Activated naive CD4-positive, alpha-beta T cell treated with anti-CD3 and anti-CD28 coated beads for 36 hours (primary cell): ENCODE results near the gene NOTUM. TPM values are rescaled to one million over a fixed set of nuclear protein-coding genes. Genes with fewer than 3 reads are reported as not detected.
"Not testable (repeated sequence)": the region's sequence is repeated elsewhere in the genome, so short reads cannot be mapped to it uniquely, and the experiment has no call there.

Experiments used
- CTCF ChIA-PET: fragments of 350-600 bp; sonication (Branson Sonifier 250); formaldehyde crosslinking; loops from one replicate; lab custom pipeline; 2021; ENCODE audit warnings: antibody characterized with exemption; lab: Charles Lee
- DNase-seq: peaks from one replicate; pipeline ENCODE4 v3.0.0-alpha.2; 2020
- H3K27ac Mint-ChIP-seq: one replicate; pipeline ENCODE4 v1.8.0; 2021; ENCODE audit warnings: mild to moderate bottlenecking, mixed read lengths
- H3K27me3 Mint-ChIP-seq: one replicate; pipeline ENCODE4 v1.8.0; 2021; ENCODE audit warnings: low read depth, mixed read lengths
- H3K36me3 Mint-ChIP-seq: one replicate; pipeline ENCODE4 v1.8.0; 2021; ENCODE audit warnings: low read depth, mixed read lengths
- H3K4me1 Mint-ChIP-seq: one replicate; pipeline ENCODE4 v1.8.0; 2021; ENCODE audit warnings: low read depth, mixed read lengths
- H3K4me3 Mint-ChIP-seq: one replicate; pipeline ENCODE4 v1.8.0; 2021; ENCODE audit warnings: mild to moderate bottlenecking, moderate library complexity, mixed read lengths
- H3K9me3 Mint-ChIP-seq: one replicate; pipeline ENCODE4 v1.8.0; 2021; ENCODE audit warnings: mixed read lengths
- intact Hi-C: fragments of 100-400 bp; cut with micrococcal nuclease; formaldehyde crosslinking; loops from one replicate; pipeline ENCODE4 v1.15.1; 2023
- total RNA-seq, 2 experiments: library from RNA; stranded (reverse); gene quantifications; one replicate each; pipeline ENCODE4 v1.2.3, GENCODE V29; 2021

NOTUM gene
- total RNA-seq, 2 experiments from 2014 or later = 0.35 to 0.38 TPM

- Mint-ChIP-seq H3K4me3 (no peak overlapping the region), H3K36me3 (no peaks in the 10 kb centered on the region), H3K9me3 (no peaks in the 10 kb centered on the region), H3K27me3 (peaks cover 15% of the 10 kb centered on the region), H3K4me1 (peaks cover 4% of the 10 kb centered on the region), H3K27ac (no peak overlapping the region)
- CTCF ChIA-PET = no interaction called here
- intact Hi-C loops = loop anchor here (5.0 kb wide), 1 partner anchor 194 kb away; no protein-coding TSS in a partner anchor
- DNase-seq = no peak
Observed at GRCh38 chr17:81957691-81958432, 3.1 kb downstream of the NOTUM start.

GRCh38 chr17:81956607-81957589, 4.1 kb downstream of the NOTUM start:
- Mint-ChIP-seq H3K36me3 (no peaks in the 10 kb centered on the region), H3K4me3 (no peak overlapping the region), H3K4me1 (peaks cover 5% of the 10 kb centered on the region), H3K9me3 (no peaks in the 10 kb centered on the region), H3K27me3 (peaks cover 11% of the 10 kb centered on the region), H3K27ac (no peak overlapping the region)
- CTCF ChIA-PET = no interaction called here
- intact Hi-C loops = loop anchor here (5.0 kb wide), 1 partner anchor 195 kb away; no protein-coding TSS in a partner anchor
- DNase-seq = no peak

- intact Hi-C loops = loop anchor here (5.0 kb wide), 1 partner anchor 196 kb away; no protein-coding TSS in a partner anchor
- CTCF ChIA-PET = interaction anchor here (0.6 to 0.7 kb wide), 2 partner anchors 25 to 64 kb away, joined by 3 to 4 read pairs; no protein-coding TSS in a partner anchor
- no peak overlapping the region for H3K4me3 Mint-ChIP-seq
- peaks cover 8% of the 10 kb centered on the region for H3K4me1 Mint-ChIP-seq
- H3K27me3 Mint-ChIP-seq = peaks cover 11% of the 10 kb centered on the region
- no peak for DNase-seq
- no peaks in the 10 kb centered on the region for H3K9me3 Mint-ChIP-seq
- no peaks in the 10 kb centered on the region for H3K36me3 Mint-ChIP-seq
- no peak overlapping the region for H3K27ac Mint-ChIP-seq
Observed at GRCh38 chr17:81955756-81956544, 5.0 kb downstream of the NOTUM start.

- intact Hi-C loops = loop anchor here (5.0 kb wide), 1 partner anchor 197 kb away; no protein-coding TSS in a partner anchor
- H3K9me3 Mint-ChIP-seq = no peaks in the 10 kb centered on the region
- H3K27me3 Mint-ChIP-seq = peaks cover 11% of the 10 kb centered on the region
- no peaks in the 10 kb centered on the region for H3K36me3 Mint-ChIP-seq
- no peak overlapping the region for H3K4me3 Mint-ChIP-seq
- H3K4me1 Mint-ChIP-seq = peaks cover 8% of the 10 kb centered on the region
- CTCF ChIA-PET = interaction anchor here (0.7 to 2.2 kb wide), 5 partner anchors 17 to 82 kb away, joined by 3 to 7 read pairs (median 3); partner anchors contain the start of gene DCXR
- DNase-seq = no peak
- no peak overlapping the region for H3K27ac Mint-ChIP-seq
Observed at GRCh38 chr17:81955058-81955681, 5.8 kb downstream of the NOTUM start.

GRCh38 chr17:81954131-81955057, 6.6 kb downstream of the NOTUM start:
- CTCF ChIA-PET = interaction anchor here (0.5 to 2.2 kb wide), 7 partner anchors 10 to 242 kb away, joined by 3 to 7 read pairs (median 3); partner anchors contain the start of gene DCXR
- intact Hi-C loops = loop anchor here (5.0 kb wide), 1 partner anchor 198 kb away; no protein-coding TSS in a partner anchor
- Mint-ChIP-seq H3K27ac (no peak overlapping the region), H3K4me3 (no peak overlapping the region), H3K9me3 (no peaks in the 10 kb centered on the region), H3K27me3 (peaks cover 11% of the 10 kb centered on the region), H3K4me1 (peaks cover 8% of the 10 kb centered on the region), H3K36me3 (no peaks in the 10 kb centered on the region)
- DNase-seq = no peak

- DNase-seq, H3K9me3 Mint-ChIP-seq, intact Hi-C loops, H3K27ac Mint-ChIP-seq, H3K36me3 Mint-ChIP-seq, H3K4me1 Mint-ChIP-seq, H3K4me3 Mint-ChIP-seq, H3K27me3 Mint-ChIP-seq: not testable (repeated sequence)
- CTCF ChIA-PET = interaction anchor here (0.6 to 2.2 kb wide), 5 partner anchors 9 to 99 kb away, joined by 3 to 7 read pairs (median 4); no protein-coding TSS in a partner anchor
Observed at GRCh38 chr17:81953443-81953842, 7.5 kb downstream of the NOTUM start.

GRCh38 chr17:81952792-81953228, 8.2 kb downstream of the NOTUM start:
- CTCF ChIA-PET = interaction anchor here (1.0 to 2.2 kb wide), 2 partner anchors 15 to 67 kb away, joined by 3 to 7 read pairs; no protein-coding TSS in a partner anchor
- H3K4me3 Mint-ChIP-seq = no peak overlapping the region
- intact Hi-C loops = no loop called here
- no peaks in the 10 kb centered on the region for H3K9me3 Mint-ChIP-seq
- no peaks in the 10 kb centered on the region for H3K27me3 Mint-ChIP-seq
- H3K36me3 Mint-ChIP-seq = no peaks in the 10 kb centered on the region
- H3K27ac Mint-ChIP-seq = no peak overlapping the region
- H3K4me1 Mint-ChIP-seq = peaks cover 4% of the 10 kb centered on the region
- DNase-seq = no peak

- no peak for DNase-seq
- CTCF ChIA-PET = interaction anchor here (1.0 kb wide), 1 partner anchor 15 kb away, joined by 3 read pairs; no protein-coding TSS in a partner anchor
- Mint-ChIP-seq H3K4me3 (no peak overlapping the region), H3K4me1 (peaks cover 4% of the 10 kb centered on the region), H3K27ac (no peak overlapping the region), H3K27me3 (no peaks in the 10 kb centered on the region), H3K9me3 (no peaks in the 10 kb centered on the region), H3K36me3 (no peaks in the 10 kb centered on the region)
- intact Hi-C loops = no loop called here
Observed at GRCh38 chr17:81951785-81952684, 9.0 kb downstream of the NOTUM start.

GRCh38 chr17:81950501-81950900, 10.5 kb downstream of the NOTUM start:
- Mint-ChIP-seq H3K36me3 (no peaks in the 10 kb centered on the region), H3K4me1 (peaks cover 4% of the 10 kb centered on the region), H3K27me3 (no peaks in the 10 kb centered on the region), H3K9me3 (no peaks in the 10 kb centered on the region), H3K4me3 (no peak overlapping the region), H3K27ac (no peak overlapping the region)
- intact Hi-C loops = no loop called here
- DNase-seq = no peak
- CTCF ChIA-PET = no interaction called here
